Measurements from ENCODE around the gene NXPE3. TPM values are rescaled to one million over a fixed set of nuclear protein-coding genes. Genes with fewer than 3 reads are reported as not detected.

Gene NXPE3
- total RNA-seq, 1 experiment from 2014 or later: 5.3 TPM

DNA sequence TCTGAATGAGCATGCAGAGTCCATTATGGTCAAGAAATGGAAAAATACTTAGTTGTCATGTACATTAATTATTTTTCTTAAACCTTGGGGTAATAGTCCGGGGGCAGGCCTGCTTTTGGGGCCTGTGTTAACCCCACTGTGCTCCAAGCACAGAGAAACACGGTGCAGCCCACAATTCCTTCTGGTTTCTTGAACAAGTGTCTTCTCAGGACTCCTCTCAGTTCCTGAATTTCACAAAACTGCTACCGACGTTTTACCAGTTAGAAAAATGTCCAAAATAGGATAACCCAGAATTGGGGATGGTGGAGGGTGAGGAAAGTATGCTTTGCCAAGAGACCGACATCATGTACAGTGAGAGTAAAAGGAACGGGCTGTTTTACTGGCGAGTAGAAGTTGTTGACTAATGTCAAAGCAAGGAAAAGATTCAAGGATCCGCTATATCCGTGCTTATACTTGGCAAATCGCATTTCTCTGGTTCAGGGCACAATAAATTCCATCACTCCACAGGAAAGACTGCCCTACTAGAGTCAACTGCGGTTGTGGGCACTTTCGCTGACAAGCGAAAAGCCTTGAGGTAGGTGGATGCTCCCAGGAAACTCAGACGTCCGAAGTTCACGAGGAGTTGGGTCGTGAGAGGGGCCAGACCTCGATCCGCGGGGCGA lies 495 bp upstream of the NXPE3 start:
- TF ChIP-seq, protein P1, sequence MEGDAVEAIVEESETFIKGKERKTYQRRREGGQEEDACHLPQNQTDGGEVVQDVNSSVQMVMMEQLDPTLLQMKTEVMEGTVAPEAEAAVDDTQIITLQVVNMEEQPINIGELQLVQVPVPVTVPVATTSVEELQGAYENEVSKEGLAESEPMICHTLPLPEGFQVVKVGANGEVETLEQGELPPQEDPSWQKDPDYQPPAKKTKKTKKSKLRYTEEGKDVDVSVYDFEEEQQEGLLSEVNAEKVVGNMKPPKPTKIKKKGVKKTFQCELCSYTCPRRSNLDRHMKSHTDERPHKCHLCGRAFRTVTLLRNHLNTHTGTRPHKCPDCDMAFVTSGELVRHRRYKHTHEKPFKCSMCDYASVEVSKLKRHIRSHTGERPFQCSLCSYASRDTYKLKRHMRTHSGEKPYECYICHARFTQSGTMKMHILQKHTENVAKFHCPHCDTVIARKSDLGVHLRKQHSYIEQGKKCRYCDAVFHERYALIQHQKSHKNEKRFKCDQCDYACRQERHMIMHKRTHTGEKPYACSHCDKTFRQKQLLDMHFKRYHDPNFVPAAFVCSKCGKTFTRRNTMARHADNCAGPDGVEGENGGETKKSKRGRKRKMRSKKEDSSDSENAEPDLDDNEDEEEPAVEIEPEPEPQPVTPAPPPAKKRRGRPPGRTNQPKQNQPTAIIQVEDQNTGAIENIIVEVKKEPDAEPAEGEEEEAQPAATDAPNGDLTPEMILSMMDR (IDR thresholded peaks at IDR 0.05; ENCODE audit: insufficient read depth in 1 of 2, low read depth in 1 of 2, low read length in 1 of 2, severe bottlenecking in 1 of 2, unreplicated experiment in 1 of 2): no peak
- H3K36me3 Mint-ChIP-seq (ENCODE audit: insufficient read depth, unreplicated experiment): no peaks in the 10 kb centered on the region
- intact Hi-C loops (cut with micrococcal nuclease; ENCODE audit: unreplicated experiment): loop anchor here (10.0 kb wide), 1 partner anchor 84 kb away; no protein-coding TSS in a partner anchor
- no peak for DNase-seq
- H3K9me3 Mint-ChIP-seq (ENCODE audit: unreplicated experiment): no peaks in the 10 kb centered on the region
- POLR2A ChIA-PET: no interaction called here
- H3K4me3 ChIP-seq (ENCODE audit: low read depth, low read length): peak overlapping the region; percentile 71
- peaks cover 4% of the 10 kb centered on the region; the same call in 1 of the 2 replicates for H3K4me1 ChIP-seq
- H3K27me3 ChIP-seq (replicated peaks; ENCODE audit: control insufficient read depth, insufficient read depth, low read length): no peaks in the 10 kb centered on the region
- H3K36me3 ChIP-seq (ENCODE audit: control insufficient read depth, insufficient read depth, low read length): no peaks in the 10 kb centered on the region
- H3K27me3 Mint-ChIP-seq (ENCODE audit: insufficient read depth, unreplicated experiment): no peaks in the 10 kb centered on the region
- H3K27ac Mint-ChIP-seq (ENCODE audit: unreplicated experiment): peak overlapping the region; percentile 44
- no peaks in the 10 kb centered on the region for H3K9me3 ChIP-seq
- peak overlapping the region; percentile 89 for H3K4me3 Mint-ChIP-seq (ENCODE audit: unreplicated experiment)
- H3K4me1 Mint-ChIP-seq (ENCODE audit: low read depth, unreplicated experiment): peaks cover 5% of the 10 kb centered on the region
- CTCF ChIA-PET: interaction anchor here (0.6 to 1.0 kb wide), 2 partner anchors 91 to 102 kb away, joined by 3 read pairs; no protein-coding TSS in a partner anchor
- no TSS peak for BruUV-seq (replicated peaks)

- H3K9me3 Mint-ChIP-seq (ENCODE audit: unreplicated experiment): no peaks in the 10 kb centered on the region
- peak overlapping the region; percentile 44 for H3K27ac Mint-ChIP-seq (ENCODE audit: unreplicated experiment)
- peaks cover 5% of the 10 kb centered on the region for H3K4me1 Mint-ChIP-seq (ENCODE audit: low read depth, unreplicated experiment)
- Histone ChIP-seq H3K4me1 (peaks cover 4% of the 10 kb centered on the region; the same call in 1 of the 2 replicates), H3K36me3 (ENCODE audit: control insufficient read depth, insufficient read depth, low read length) (no peaks in the 10 kb centered on the region), H3K9me3 (no peaks in the 10 kb centered on the region), H3K27me3 (replicated peaks; ENCODE audit: control insufficient read depth, insufficient read depth, low read length) (no peaks in the 10 kb centered on the region), H3K4me3 (ENCODE audit: low read depth, low read length) (peak overlapping the region; percentile 71)
- no peaks in the 10 kb centered on the region for H3K36me3 Mint-ChIP-seq (ENCODE audit: insufficient read depth, unreplicated experiment)
- ChIA-PET CTCF (no interaction called here), POLR2A (no interaction called here)
- H3K27me3 Mint-ChIP-seq (ENCODE audit: insufficient read depth, unreplicated experiment): no peaks in the 10 kb centered on the region
- TSS peak; percentile 40 for BruUV-seq (replicated peaks)
- H3K4me3 Mint-ChIP-seq (ENCODE audit: unreplicated experiment): peak overlapping the region; percentile 89
- DNase-seq: no peak
- intact Hi-C loops (cut with micrococcal nuclease; ENCODE audit: unreplicated experiment): loop anchor here (10.0 kb wide), 1 partner anchor 85 kb away; no protein-coding TSS in a partner anchor
- TF ChIP-seq, protein P1 (IDR thresholded peaks at IDR 0.05; ENCODE audit: insufficient read depth in 1 of 2, low read depth in 1 of 2, low read length in 1 of 2, severe bottlenecking in 1 of 2, unreplicated experiment in 1 of 2): no peak
These were observed 891 bp downstream of the NXPE3 start for GRCh38 chr3:101779822-101780381.

DNA sequence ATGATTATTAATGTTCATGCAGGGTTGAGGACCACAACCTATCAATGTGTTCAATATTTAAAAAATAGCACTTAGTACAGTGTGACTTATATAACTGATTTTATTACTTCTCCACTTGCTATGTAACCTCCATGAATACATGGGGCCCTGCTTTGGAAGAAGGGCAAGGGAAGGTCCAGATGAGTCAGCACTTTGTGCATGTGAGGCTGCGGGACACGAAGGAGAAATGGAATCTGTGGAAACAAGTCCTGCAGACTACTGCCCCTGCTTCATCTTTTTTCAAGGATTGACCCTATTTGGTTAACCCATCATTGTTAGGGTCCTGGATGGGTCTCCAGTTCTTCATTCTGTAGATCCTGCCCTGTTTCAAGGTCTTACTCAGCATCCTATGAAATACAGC lies 1.6 kb downstream of the NXPE3 start:
- ChIA-PET POLR2A (no interaction called here), CTCF (no interaction called here)
- intact Hi-C loops (cut with micrococcal nuclease; ENCODE audit: unreplicated experiment): no loop called here
- no peaks in the 10 kb centered on the region for H3K9me3 Mint-ChIP-seq (ENCODE audit: unreplicated experiment)
- no TSS peak for BruUV-seq (replicated peaks)
- H3K36me3 ChIP-seq (ENCODE audit: control insufficient read depth, insufficient read depth, low read length): no peaks in the 10 kb centered on the region
- no peaks in the 10 kb centered on the region for H3K27me3 Mint-ChIP-seq (ENCODE audit: insufficient read depth, unreplicated experiment)
- H3K4me3 Mint-ChIP-seq (ENCODE audit: unreplicated experiment): no peak overlapping the region
- no peak overlapping the region for H3K27ac Mint-ChIP-seq (ENCODE audit: unreplicated experiment)
- no peaks in the 10 kb centered on the region for H3K9me3 ChIP-seq
- no peak overlapping the region for H3K4me3 ChIP-seq (ENCODE audit: low read depth, low read length)
- TF ChIP-seq, protein P1 (IDR thresholded peaks at IDR 0.05; ENCODE audit: insufficient read depth in 1 of 2, low read depth in 1 of 2, low read length in 1 of 2, severe bottlenecking in 1 of 2, unreplicated experiment in 1 of 2): no peak
- peak in 1 of 2 experiments; percentile 4 for DNase-seq
- peaks cover 4% of the 10 kb centered on the region; the same call in 1 of the 2 replicates for H3K4me1 ChIP-seq
- H3K4me1 Mint-ChIP-seq (ENCODE audit: low read depth, unreplicated experiment): peaks cover 5% of the 10 kb centered on the region
- H3K36me3 Mint-ChIP-seq (ENCODE audit: insufficient read depth, unreplicated experiment): no peaks in the 10 kb centered on the region
- no peaks in the 10 kb centered on the region for H3K27me3 ChIP-seq (replicated peaks; ENCODE audit: control insufficient read depth, insufficient read depth, low read length)
